Measurements from ENCODE around the gene UBQLN3.

GRCh38 chr11:5500393-5500801, 9.4 kb downstream of the UBQLN3 start:
- no peak for TF ChIP-seq ZNF383 (CRISPR knock-in tag; IDR thresholded peaks at IDR 0.05; ENCODE audit: borderline replicate concordance)
- TF ChIP-seq CTCF (CRISPR knock-in tag; IDR thresholded peaks at IDR 0.05): no peak
- no peak for TF ChIP-seq RAD21 (CRISPR knock-in tag; IDR thresholded peaks at IDR 0.05)
- TF ChIP-seq FOXO1 (CRISPR knock-in tag; IDR thresholded peaks at IDR 0.05): no peak
- no peak for TF ChIP-seq PCBP2 (optimal IDR thresholded peaks at IDR 0.05; ENCODE audit: low read depth, low read length, poor library complexity, severe bottlenecking)
- no peak for TF ChIP-seq ZBTB33 (CRISPR knock-in tag; IDR thresholded peaks at IDR 0.05)
- TF ChIP-seq RELA (CRISPR knock-in tag; IDR thresholded peaks at IDR 0.05): no peak
- TF ChIP-seq ZNF510 (CRISPR knock-in tag; IDR thresholded peaks at IDR 0.05; ENCODE audit: low read depth): no peak
- TF ChIP-seq ZHX1 (CRISPR knock-in tag; IDR thresholded peaks at IDR 0.05; ENCODE audit: low read depth): no peak
- TF ChIP-seq RFX5 (IDR thresholded peaks at IDR 0.05; ENCODE audit: low read depth, low read length): no peak
- no peak for TF ChIP-seq NFE2L2 (IDR thresholded peaks at IDR 0.05; ENCODE audit: low read length)
- no peak for TF ChIP-seq HNRNPH1 (optimal IDR thresholded peaks at IDR 0.05; ENCODE audit: low read depth, low read length)
- TF ChIP-seq SRSF4 (IDR thresholded peaks at IDR 0.05; ENCODE audit: low read depth, low read length, poor library complexity, severe bottlenecking): no peak
